Left cardiac atrium (tissue), 4 donors: ENCODE measurements around the gene CYP4B1. TPM values are rescaled to one million over a fixed set of nuclear protein-coding genes. Genes with fewer than 3 reads are reported as not detected.
"Not testable (repeated sequence)": the region's sequence is repeated elsewhere in the genome, so short reads cannot be mapped to it uniquely, and the experiment has no call there.

ENCODE experiments used
- ATAC-seq, 2 donors: fragments of 200-7000 bp; cut with Tn5 transposase; one replicate each; pipeline ENCODE4 v1.9.1; 2020; ENCODE audit warnings: mild to moderate bottlenecking in 2 of 2, moderate library complexity in 2 of 2
- DNase-seq: peaks from one replicate; pipeline ENCODE4 v3.0.0-alpha.2; 2020
- intact Hi-C, 2 donors: fragments of 100-400 bp; cut with DNase I; formaldehyde crosslinking; loops; one replicate each; pipeline versions ENCODE4 v1.14.1 to v1.15.1; 2022 to 2023
- total RNA-seq, 2 donors: library from RNA; stranded (reverse); fragmentation: NEBNext Ultra II Directional; extraction: Animal tissue kit (Norgen Biotek cat#: 25700); gene quantifications; one replicate each; pipeline ENCODE4 v1.2.1, GENCODE V29; 2021
- donor health status: DM: no; HTN: yes; CAD: no.
- donor health status: DM: no; HTN: yes; CAD: no; lungs with severe emphysema.
- donor health status: DM: yes; HTN: yes; CAD: no.
- donor health status: Dilated cardiomyopathy.

Gene CYP4B1
- total RNA-seq, 2 donors from 2014 or later, result 7.2 to 15.6 TPM

DNA sequence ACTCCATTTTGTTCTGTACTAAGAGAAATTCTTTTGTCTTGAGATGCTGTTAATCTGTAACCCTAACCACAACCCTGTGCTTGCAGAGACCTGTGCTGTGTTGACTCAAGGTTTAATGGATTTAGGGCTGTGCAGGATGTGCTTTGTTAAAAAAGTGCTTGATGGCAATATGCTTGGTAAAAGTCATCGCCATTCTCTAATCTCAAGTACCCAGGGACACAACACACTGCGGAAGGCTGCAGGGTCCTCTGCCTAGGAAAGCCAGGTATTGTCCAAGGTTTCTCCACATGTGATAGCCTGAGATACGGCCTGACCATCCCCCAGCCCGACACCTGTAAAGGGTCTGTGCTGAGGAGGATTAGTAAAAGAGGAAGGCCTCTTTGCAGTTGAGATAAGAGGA, 10.2 kb upstream of the CYP4B1 start:
- intact Hi-C loops, DNase-seq, ATAC-seq: not testable (repeated sequence)

DNA sequence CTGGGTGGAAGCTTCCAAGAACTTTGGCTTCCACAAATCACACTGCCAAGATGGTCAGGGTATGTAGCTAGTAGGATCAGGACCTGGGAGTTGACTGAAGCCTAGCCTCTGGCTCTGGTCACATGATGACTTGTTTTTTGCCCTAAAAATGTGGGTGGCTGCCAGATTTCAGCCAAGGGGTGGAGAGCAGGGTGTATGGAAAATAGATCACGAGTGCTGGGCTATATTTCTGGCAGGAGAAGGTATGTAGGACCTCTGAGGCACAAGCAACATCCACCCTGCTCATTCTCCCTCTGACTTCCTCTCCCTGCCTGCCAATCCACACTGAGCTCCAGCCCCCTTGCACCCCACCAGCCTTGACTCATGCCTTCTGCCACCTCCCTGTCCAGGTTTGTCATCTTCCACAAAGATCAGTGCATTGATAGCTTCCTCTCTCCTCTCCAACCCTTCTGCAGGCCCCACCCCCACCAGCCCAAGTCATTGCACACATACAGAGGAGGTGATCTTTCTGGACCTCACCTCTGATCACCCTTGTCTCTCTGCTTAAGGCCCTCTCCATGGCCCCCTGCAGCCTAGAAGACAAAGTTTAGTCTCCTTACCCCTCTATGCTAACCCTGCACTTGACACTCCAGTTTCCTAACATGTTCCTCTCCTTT, 8.3 kb upstream of the CYP4B1 start:
- intact Hi-C loops, result no loop called here
- no peak for DNase-seq
- ATAC-seq, result no peak

DNA sequence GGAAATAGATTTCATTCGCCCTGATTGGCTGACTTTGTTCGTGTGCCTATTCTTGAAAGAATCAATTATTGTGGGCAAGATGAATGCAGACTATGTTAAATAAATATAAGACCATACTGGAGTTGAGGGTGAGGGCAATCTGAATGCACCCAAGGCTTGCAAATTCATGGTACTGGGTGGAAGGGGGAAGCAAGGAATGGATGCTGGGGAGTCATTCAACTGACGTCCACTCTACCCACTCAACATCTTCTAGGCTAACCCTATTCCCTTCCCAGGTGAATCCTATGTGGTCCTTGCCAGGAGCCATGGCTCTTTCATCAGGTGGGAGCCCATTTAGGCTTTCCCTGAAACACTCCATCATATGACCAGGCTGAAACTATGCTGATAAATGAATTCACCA, 5.7 kb upstream of the CYP4B1 start:
- intact Hi-C loops, result no loop called here
- ATAC-seq (no peak), DNase-seq (no peak)

DNA sequence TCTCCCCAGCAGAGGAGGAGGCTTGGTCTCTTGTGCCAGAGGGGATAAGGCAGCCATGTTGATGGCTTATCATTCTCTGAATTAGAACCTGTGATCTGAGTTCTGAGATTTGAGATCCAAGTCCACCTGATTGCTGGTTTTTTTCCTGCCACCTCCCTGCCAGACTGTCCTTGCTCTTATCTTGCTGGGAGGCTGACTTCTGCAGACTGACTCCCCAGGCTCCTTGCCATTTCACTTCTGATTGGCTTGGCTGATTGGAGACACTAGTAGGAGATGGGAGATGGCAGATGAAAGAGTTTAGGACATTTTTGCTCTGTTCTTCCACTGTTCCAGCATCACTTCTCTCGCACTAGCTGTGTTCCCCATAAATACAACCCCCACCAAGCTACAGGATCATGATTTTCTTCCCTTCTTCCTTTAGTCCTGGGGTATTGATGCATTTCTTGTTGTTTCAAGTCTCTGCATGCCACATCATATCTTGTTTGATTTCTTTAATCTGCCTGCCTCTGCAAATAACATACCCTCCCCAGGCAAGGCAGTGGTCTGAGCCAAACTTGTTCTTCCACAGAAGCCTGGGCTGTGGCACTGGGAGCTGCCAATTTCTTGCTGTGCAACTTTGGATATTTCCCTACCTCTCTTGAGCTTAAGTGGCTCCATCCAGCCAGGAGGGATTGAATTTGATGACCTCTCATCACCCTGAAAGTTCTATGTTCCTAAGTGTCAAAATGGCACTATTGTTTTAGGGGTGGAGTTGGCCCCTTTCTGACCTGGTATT, 963 bp upstream of the CYP4B1 start:
- intact Hi-C loops, result no loop called here
- no peak for DNase-seq
- no peak for ATAC-seq

DNA sequence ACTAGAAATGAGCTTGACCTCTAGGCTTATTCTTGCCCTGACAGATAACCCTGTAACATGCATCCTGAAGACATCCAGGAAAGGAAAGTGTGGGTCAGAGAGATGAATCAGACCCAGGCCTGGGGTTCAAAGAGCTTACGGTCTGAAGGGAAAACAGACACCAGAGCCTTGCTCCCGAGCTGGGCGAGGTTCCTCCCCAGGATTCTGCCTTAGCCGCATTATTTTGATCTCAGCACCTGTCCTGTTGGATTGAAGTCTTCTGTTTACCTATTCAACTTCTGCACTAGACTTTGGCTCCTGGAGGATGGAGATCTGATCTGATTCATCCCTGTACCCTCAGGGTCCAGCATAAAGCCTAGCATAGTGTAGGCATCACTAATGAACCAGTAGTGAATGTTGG, 1.9 kb downstream of the CYP4B1 start:
- intact Hi-C loops, result no loop called here
- ATAC-seq (no peak), DNase-seq (no peak)

DNA sequence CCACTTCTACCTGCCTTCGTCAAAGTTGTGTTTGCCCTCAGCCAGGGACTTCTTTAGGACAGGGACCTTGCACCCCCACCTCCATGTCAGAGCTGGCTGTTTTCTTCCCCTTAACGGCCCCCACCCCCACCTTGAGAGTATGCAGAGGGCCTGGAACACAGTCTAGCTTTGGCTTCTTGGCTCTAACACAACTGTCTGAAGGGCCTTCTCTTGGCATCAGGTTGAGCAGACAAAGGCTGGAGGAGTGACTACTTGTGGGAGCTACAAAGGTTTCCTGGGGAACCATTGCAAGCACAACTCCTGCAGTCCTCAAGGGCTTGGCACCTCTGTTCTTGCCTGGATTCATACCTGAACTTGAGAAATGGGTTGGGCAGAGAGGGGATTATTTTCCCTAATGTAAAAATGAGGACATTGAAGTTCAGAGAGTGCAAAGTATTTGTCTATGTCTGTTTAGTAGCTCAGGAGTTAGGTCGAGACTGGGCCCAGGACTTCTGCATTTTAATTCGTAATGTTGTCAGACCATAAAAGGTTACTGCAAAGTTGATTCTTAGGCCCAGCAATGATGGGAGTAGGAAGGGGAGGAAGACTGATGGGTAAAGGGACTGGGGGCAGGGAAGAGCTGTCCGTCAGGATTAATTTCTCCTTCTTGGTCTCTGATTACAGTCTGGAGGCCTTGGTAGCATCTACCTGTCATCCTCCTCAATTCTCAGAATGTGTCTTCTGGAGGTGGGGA, 2.6 kb downstream of the CYP4B1 start:
- DNase-seq (no peak), ATAC-seq (no peak)
- intact Hi-C loops, result no loop called here

DNA sequence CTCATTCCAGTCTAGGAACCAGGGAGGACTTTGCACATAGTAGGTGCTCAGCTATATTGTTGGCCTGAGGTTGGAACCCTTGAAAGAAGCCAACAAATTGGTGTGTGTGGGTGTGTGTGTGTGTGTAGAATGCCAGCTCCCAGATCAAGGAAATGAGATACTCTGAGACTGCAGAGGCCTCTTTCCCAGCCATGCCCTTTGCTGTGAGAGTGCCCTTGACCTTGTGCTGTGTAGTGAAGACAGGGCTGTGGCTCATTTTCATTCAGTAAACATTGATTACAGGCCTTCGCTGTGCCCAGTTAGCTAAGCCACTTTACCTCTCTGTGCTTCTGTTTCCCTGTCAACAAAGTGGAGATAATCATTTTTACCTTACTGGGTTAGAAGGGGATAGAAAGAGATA, 3.2 kb downstream of the CYP4B1 start:
- DNase-seq (no peak), ATAC-seq (no peak)
- intact Hi-C loops, result no loop called here

DNA sequence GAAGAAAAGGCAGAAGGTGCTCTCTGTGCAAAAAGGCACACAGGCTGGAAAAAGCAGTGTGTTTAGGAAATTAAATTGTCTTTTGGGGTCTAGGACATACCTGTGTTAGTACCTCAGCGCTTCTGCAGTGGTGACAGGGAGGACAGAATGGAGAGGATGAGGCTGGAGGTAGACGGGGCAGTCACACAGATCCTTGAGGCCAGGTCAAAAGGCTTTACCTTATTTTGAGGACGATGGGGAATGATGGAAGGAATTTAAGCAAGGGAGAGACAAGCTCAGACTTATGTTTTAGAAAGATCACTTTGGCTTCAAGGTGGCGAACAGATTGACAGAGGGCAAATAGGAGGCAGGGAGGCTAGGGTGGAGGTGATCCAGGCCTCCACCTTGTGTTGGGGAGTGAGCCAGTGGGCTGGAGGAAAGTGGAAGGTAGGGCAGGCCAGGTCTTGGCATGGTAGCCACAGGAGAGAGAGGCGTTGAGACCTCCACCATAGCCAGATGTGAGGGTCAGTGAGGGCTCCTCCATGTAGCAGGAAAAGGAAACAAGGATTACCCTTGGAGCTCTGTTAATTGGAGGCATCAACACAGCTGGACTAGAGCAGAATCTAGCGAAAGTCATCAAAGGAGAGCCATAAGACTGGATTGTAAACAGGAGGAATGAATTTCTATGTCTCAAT, 4.2 kb downstream of the CYP4B1 start:
- DNase-seq, result no peak
- intact Hi-C loops, result no loop called here
- no peak for ATAC-seq

DNA sequence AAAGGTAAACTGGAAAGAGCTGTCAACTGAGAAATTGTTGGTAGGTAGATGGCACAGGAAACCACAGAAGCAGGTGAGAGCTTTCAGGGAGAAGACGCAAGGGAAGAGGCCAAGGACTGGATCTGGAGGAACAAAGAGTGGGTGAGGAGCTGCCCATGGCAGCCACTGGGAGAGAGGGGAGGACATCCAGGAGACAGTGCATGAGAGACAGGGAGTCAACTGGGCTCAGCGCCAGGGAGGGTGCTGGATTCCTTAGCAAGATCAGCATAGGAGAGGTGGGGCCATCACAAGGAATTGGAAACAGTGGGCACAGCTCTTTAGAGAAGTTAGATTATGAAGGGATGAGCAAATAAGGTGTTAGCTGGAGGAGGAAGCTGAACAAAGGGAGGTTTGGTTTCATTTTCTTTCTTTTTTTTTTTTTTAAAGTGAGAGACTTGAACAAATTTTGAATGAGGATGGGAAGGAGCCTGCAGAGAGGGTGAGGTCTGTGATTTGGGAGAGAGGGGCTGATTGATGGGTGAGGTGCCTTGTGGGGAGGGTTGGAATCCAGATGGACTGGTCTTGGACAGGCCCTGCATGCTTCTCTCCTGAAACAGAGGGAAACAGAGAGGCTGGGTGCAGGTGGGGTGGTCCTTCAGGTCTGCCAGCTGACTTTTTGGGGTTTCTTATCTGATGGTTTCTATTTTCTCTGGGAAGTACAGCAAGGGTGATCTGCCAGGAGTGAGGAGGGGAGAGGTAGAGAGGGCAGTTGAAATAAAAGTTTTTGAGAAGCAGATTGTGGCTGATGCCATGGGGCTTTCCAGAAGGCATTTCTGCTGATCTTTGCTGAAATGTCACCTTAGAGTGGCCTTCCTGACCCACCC, 5.4 kb downstream of the CYP4B1 start:
- intact Hi-C loops, result no loop called here
- DNase-seq (peak; percentile 32), ATAC-seq (no peak)

DNA sequence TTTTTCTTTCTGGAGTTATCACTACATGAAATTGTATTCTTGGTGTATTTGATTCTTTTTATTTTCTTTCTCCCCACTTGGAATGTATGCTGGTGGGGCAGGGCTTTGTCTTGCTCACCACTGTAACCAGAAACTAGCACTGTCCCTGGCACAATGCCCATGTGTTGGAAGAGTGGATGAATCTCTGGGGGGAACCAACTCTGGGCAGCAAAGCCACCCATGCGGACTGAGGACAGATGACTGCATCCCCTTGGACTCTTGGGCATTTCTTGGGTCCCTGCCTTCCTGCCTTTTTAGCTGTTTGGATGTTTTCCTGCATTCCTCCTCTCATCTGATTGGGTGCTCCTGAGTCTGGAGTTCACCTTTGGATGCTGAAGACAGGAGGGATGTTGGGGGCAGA, 6.1 kb downstream of the CYP4B1 start:
- intact Hi-C loops, result no loop called here
- DNase-seq (peak; percentile 38), ATAC-seq (peak in 1 of 2 donors; percentile 28)

DNA sequence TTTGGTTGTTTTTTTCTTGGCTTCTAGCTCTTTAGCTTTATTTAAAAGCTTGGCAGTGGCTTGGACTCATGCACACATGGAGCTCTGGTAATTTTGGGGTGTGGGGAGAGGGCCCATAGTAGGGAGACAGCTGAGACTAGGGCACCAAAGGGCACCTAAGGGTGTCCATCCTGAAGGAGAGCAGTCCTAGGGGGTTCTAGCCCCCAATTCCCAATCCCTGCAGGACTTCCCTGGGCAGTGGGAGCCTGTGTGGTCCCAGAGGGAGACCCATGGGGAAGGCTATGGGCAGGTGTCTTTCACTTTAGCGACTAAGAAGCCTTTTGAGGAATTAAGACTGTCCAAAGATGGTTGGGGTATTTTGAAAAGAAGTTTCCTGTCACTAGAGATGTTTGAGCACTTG, 6.9 kb downstream of the CYP4B1 start:
- ATAC-seq (no peak), DNase-seq (no peak)
- intact Hi-C loops, result no loop called here

DNA sequence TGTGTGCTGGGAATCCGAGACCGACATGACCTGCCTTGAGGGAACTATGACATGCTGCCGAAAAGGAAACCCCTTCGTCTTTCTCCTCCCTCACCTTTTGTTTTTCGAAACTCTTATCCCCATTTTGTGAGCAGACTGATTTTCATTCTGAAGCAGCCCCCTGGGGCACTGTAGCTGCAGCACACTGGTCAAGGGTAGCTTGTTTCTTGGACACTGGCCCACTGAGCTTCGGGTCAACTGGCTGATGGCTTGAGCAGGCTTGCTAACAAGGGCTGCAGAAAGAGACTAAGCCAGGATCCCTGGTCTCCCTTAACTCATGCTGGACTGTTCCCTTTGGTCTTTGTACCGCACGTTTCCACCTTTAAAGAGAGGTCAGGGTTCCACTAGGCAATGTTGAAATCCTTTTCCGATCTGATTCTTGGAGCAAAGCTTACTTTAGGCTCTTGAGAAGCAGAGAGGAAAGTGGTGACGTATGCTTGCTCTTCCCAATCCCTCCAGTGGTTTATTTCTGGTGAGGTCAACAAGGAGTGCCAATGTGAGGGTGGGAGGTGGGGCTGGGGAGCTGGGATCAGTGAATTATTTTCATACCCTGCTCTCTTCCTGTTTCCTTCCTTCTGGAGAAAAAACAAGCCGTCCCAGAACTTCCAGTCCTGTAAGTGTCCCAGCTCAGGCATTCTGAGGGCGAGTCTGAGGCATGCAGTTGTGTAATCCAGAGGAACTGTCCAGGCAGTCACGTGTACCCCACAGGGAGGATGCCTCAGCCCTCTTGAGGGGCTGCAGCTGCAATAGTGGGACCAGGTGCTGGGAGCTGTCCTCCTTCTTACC, 7.6 kb downstream of the CYP4B1 start:
- intact Hi-C loops, result no loop called here
- DNase-seq, result peak; percentile 76
- peak; percentile 88 to 91 for ATAC-seq

DNA sequence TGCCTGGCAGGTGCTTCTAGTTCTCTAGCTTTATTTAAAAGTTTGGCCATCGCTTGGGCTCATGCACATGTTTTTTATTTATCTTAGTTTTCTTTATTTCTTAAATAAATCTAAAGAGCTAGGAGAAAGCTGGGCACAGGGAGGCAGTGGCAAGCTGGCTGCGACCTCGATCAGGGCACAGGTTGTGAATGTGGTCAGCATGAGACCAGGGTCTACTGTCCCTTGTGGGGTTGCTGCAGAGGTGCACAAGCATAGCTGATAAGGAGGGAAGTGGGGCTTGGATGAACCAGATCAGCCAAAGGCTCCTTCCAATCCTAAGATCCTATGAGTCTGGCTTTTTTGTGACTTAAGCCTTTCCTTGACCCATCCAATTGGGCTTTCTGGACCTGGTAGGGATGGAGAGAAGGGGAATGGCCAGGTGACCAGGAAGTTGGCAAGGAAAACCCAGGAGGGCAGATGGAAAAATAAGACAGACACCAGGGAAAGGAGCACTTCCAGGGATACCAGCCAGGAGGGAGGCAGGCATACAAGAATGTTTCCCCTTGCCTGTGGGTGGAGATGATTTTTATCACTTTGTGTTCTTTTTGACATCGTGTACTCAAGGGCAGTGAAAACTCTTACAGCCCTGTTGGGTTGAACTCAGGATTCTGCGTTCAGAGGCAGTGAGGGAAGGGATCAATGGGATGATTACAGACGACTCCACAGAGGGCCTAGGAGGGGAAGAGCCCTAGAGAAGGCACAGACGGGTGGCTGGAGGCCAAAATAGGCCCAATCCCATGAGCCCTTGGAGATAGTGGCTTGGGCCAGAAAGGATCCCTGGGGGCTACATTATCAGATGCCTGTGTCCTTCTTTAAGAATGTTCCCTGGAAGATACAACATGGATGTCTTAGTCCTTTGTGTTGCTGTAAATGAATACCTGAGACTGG, 8.5 kb downstream of the CYP4B1 start:
- intact Hi-C loops, result no loop called here
- DNase-seq (no peak), ATAC-seq (no peak)

DNA sequence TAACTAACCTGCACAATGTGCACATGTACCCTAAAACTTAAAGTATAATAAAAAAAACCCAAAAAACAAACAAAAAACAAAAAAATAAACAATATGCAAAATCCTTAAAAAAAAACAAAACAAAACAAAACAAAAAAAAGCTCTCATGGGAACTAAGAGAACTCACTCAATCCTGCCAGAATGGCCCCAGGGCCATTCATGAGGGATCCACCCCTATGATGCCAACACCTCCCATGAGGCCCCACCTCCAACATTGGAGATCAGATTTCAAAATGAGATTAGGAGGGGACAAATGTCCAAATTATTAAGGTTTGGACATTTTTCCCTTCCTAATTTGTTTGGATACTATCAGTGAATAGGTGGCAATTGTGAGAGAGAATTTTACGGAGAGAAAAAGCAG, 10.2 kb downstream of the CYP4B1 start:
- DNase-seq, result no peak
- no peak for ATAC-seq
- intact Hi-C loops, result no loop called here

DNA sequence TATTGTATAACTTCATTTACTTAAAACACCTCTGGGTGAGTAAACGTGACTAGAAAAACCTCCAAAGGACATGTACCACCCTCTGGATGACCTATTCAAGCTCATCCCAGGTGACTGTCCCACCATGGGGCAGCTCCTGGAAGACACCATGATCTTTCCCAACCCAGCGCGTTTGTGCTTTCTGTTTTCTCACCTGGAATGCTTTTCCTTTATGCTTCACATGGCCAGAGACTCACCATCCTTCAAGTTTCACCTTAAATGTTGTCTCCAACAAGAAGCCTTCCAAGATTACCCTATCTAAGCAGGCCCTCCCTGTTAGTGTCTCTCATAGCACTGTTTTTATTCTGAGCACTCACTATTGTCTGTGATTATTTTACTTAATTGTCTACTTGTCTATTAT, 11.1 kb downstream of the CYP4B1 start:
- DNase-seq, result no peak
- no peak for ATAC-seq
- intact Hi-C loops, result no loop called here

DNA sequence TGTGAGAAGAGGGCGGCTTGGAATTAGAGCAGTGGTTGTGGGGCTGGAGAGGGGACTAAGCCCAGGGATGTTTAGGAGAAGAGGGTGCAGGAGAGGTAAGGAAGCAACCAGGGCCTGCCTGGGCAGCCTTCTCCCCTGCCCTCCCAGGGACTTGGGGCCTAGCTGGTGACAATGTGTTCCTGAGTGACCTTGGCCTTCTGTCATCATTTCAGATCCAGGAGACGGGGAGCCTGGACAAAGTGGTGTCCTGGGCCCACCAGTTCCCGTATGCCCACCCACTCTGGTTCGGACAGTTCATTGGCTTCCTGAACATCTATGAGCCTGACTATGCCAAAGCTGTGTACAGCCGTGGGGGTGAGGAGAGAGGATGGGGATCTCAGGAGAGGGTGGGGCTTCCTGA, 11.8 kb downstream of the CYP4B1 start:
- intact Hi-C loops, result no loop called here
- no peak for DNase-seq
- no peak for ATAC-seq

DNA sequence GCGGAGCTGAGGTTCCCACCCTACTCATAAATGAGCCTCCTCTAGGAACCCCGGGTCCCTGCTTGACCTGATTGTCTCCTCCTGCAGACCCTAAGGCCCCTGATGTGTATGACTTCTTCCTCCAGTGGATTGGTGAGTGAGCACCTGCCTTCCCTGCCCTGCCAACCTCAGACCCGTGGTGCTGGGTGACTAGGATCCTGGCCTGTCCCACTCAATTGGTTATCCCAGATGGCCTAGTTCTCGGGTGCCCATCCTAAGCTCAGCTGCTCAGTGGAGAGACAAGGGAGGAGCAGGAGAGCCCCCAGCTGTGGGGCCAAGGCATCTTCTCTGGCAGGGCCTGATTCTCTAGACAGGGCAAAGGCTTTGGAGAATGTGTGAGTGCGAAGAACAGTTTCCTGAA, 12.2 kb downstream of the CYP4B1 start:
- no peak for ATAC-seq
- intact Hi-C loops, result no loop called here
- DNase-seq, result no peak
